Loucy (cell line): ENCODE measurements around the gene LIG3.
"Not testable (repeated sequence)": the region's sequence is repeated elsewhere in the genome, so short reads cannot be mapped to it uniquely, and the experiment has no call there.

Experiments
- H2AFZ ChIP-seq: fragments of 200-600 bp; sonication (generic); 2 replicates; pipeline ENCODE4 v1.6.0; 2016; ENCODE audit warnings: antibody characterized with exemption, mild to moderate bottlenecking, low read length, moderate library complexity
- H3F3A ChIP-seq: fragments of 200-600 bp; 2 replicates; pipeline ENCODE4 v1.6.0; 2016; ENCODE audit warnings: antibody characterized with exemption, low read depth, mild to moderate bottlenecking
- H3K27me3 ChIP-seq: fragments of 200-600 bp; sonication (generic); 2 replicates; pipeline ENCODE4 v1.6.1; 2014; ENCODE audit warnings: low read length, mild to moderate bottlenecking; ENCODE audit not compliant: insufficient read depth, poor library complexity, severe bottlenecking
- H3K36me3 ChIP-seq: fragments of 200-600 bp; sonication (generic); 2 replicates; pipeline ENCODE4 v1.6.1; 2016; ENCODE audit warnings: low read length; ENCODE audit not compliant: insufficient read depth
- H3K4me1 ChIP-seq: fragments of 200-600 bp; sonication (generic); 2 replicates; pipeline ENCODE4 v1.5.1; 2014; ENCODE audit warnings: low read length, mild to moderate bottlenecking; ENCODE audit not compliant: insufficient read depth, poor library complexity, severe bottlenecking
- H3K4me2 ChIP-seq: fragments of 200-600 bp; sonication (generic); 2 replicates; pipeline ENCODE4 v1.6.0; 2014; ENCODE audit warnings: antibody characterized with exemption, low read length, low read depth, mild to moderate bottlenecking; ENCODE audit not compliant: poor library complexity, severe bottlenecking
- H3K4me3 ChIP-seq: fragments of 200-600 bp; sonication (generic); 2 replicates; pipeline ENCODE4 v1.5.1; 2014; ENCODE audit warnings: low read length, mild to moderate bottlenecking, mixed read lengths; ENCODE audit not compliant: poor library complexity, severe bottlenecking
- H3K79me2 ChIP-seq: fragments of 200-600 bp; sonication (generic); 2 replicates; pipeline ENCODE4 v1.6.1; 2014; ENCODE audit warnings: low read length; ENCODE audit not compliant: insufficient read depth
- H3K9ac ChIP-seq: fragments of 200-600 bp; sonication (generic); 2 replicates; pipeline ENCODE4 v1.6.0; 2014; ENCODE audit warnings: mild to moderate bottlenecking, low read depth, low read length, moderate library complexity; ENCODE audit not compliant: poor library complexity, severe bottlenecking
- H3K9me2 ChIP-seq: fragments of 200-600 bp; sonication (generic); replicated peaks from 2 replicates; pipeline ENCODE4 v1.6.1; 2016; ENCODE audit warnings: low read depth, low read length, mixed read lengths
- H3K9me3 ChIP-seq: fragments of 200-600 bp; sonication (generic); 2 replicates; pipeline ENCODE4 v1.6.1; 2014; ENCODE audit warnings: mild to moderate bottlenecking, antibody characterized with exemption, low read length, low read depth; ENCODE audit not compliant: insufficient read depth
- H4K20me1 ChIP-seq: fragments of 200-600 bp; sonication (generic); 2 replicates; pipeline ENCODE4 v1.6.0; 2014; ENCODE audit warnings: antibody characterized with exemption, low read length, mild to moderate bottlenecking; ENCODE audit not compliant: insufficient read depth, poor library complexity, severe bottlenecking
- CTCF ChIP-seq: fragments of 200-600 bp; sonication (generic); conservative IDR thresholded peaks from 2 replicates; pipeline ENCODE4 v1.5.1; 2014; ENCODE audit warnings: mild to moderate bottlenecking, antibody characterized with exemption, low read length
- EZH2phosphoT487 ChIP-seq: fragments of 200-600 bp; IDR thresholded peaks from 2 replicates; pipeline ENCODE4 v1.6.1; 2018; ENCODE audit warnings: antibody characterized with exemption, mild to moderate bottlenecking, moderate library complexity, borderline replicate concordance

The LIG3 gene

GRCh38 chr17:34980353-34980680 is at the start of gene LIG3:
Gene LIG3 (plus strand): TSS chr17:34980512. CDS start chr17:34983006, 2,494 bp downstream.
- Histone ChIP-seq H3K9me3 (no peaks in the 10 kb centered on the region), H3K4me3 (peak within 1 kb of the TSS; percentile 81), H3K9ac (peak within 1 kb of the TSS; percentile 92), H3K36me3 (no peaks in the 10 kb centered on the region), H3F3A (no peaks in the 10 kb centered on the region), H2AFZ (peak within 1 kb of the TSS; percentile 92), H3K4me1 (peaks cover 47% of the 10 kb centered on the region), H3K79me2 (peaks cover 40% of the 10 kb centered on the region), H3K9me2 (no peaks in the 10 kb centered on the region), H4K20me1 (no peaks in the 10 kb centered on the region), H3K27me3 (no peaks in the 10 kb centered on the region), H3K4me2 (peak within 1 kb of the TSS; percentile 94)
- TF ChIP-seq CTCF (no peak), EZH2phosphoT487 (no peak)

GRCh38 chr17:34950780-34951179 is 29.5 kb upstream of the LIG3 start:
- not testable (repeated sequence) for H3K4me3 ChIP-seq, H2AFZ ChIP-seq, H4K20me1 ChIP-seq, H3K4me1 ChIP-seq, H3K9me3 ChIP-seq, H3K36me3 ChIP-seq, H3K79me2 ChIP-seq, H3K4me2 ChIP-seq, H3K9me2 ChIP-seq, H3K27me3 ChIP-seq, H3F3A ChIP-seq, H3K9ac ChIP-seq

- no peak overlapping the region for H2AFZ ChIP-seq
- H3K9ac ChIP-seq, result no peak overlapping the region
- no peak overlapping the region for H3K4me3 ChIP-seq
- H3K36me3 ChIP-seq, result no peaks in the 10 kb centered on the region; the same call in 1 of the 2 replicates
- peaks cover 22% of the 10 kb centered on the region for H3K4me1 ChIP-seq
- TF ChIP-seq EZH2phosphoT487 (no peak), CTCF (no peak)
- no peak overlapping the region for H3K4me2 ChIP-seq
- peaks cover 21% of the 10 kb centered on the region for H3K79me2 ChIP-seq
- H3K27me3 ChIP-seq, result peaks cover 38% of the 10 kb centered on the region
- H4K20me1 ChIP-seq, result no peaks in the 10 kb centered on the region
- H3K9me2 ChIP-seq, result no peaks in the 10 kb centered on the region; the same call in 1 of the 2 replicates
- H3F3A ChIP-seq, result no peaks in the 10 kb centered on the region
- no peaks in the 10 kb centered on the region for H3K9me3 ChIP-seq
These were observed 21.9 kb upstream of the LIG3 start for GRCh38 chr17:34958438-34958837.

- Histone ChIP-seq H3K4me2 (peak within 1 kb of the TSS; percentile 93), H4K20me1 (no peaks in the 10 kb centered on the region), H3K4me3 (peak within 1 kb of the TSS; percentile 87), H3K4me1 (peaks cover 24% of the 10 kb centered on the region), H3K9me3 (no peaks in the 10 kb centered on the region), H3K79me2 (peaks cover 26% of the 10 kb centered on the region), H3K9ac (peak within 1 kb of the TSS; percentile 92), H3K36me3 (no peaks in the 10 kb centered on the region; the same call in 1 of the 2 replicates), H3K9me2 (no peaks in the 10 kb centered on the region; the same call in 1 of the 2 replicates), H2AFZ (peak within 1 kb of the TSS; percentile 87), H3K27me3 (peaks cover 34% of the 10 kb centered on the region), H3F3A (no peaks in the 10 kb centered on the region)
- no peak for TF ChIP-seq CTCF
- TF ChIP-seq EZH2phosphoT487, result no peak
These were observed 19.0 kb upstream of the LIG3 start, which contains the start of the genes CCT6B and ZNF830 for GRCh38 chr17:34961093-34961911. Gene CCT6B (minus strand): TSS chr17:34961460. CDS start chr17:34961393, 67 bp downstream. Gene ZNF830 (plus strand): TSS chr17:34961540. CDS start chr17:34961567, 27 bp downstream.
